ENCODE results near the gene GNAL. TPM values are rescaled to one million over a fixed set of nuclear protein-coding genes. Genes with fewer than 3 reads are reported as not detected.

The GNAL gene
- total RNA-seq, 2 donors from 2014 or later = 4.2 to 14.3 TPM

- H3K4me3 ChIP-seq = no peak overlapping the region
- no peaks in the 10 kb centered on the region for H3K36me3 ChIP-seq
- H3K4me1 ChIP-seq (replicated peaks) = no peaks in the 10 kb centered on the region
- H3K27ac ChIP-seq = no peak overlapping the region
- no peaks in the 10 kb centered on the region for H3K27me3 ChIP-seq (replicated peaks; ENCODE audit: insufficient read depth)
- TF ChIP-seq CTCF (IDR thresholded peaks at IDR 0.05) (no peak), POLR2A (IDR thresholded peaks at IDR 0.05) (no peak), POLR2AphosphoS5 (IDR thresholded peaks at IDR 0.05) (no peak)
- DNase-seq (ENCODE audit: low spot score) = no peak
- WGBS = 66% methylated on average over 6 of the region's 6 CpGs
- intact Hi-C loops (cut with DNase I) = no loop called here
- no peaks in the 10 kb centered on the region for H3K9me3 ChIP-seq
These were observed 139.8 kb downstream of the GNAL start for GRCh38 chr18:11828786-11829432.

GRCh38 chr18:11830585-11830984 is 141.5 kb downstream of the GNAL start:
- H3K4me1 ChIP-seq (replicated peaks) = no peaks in the 10 kb centered on the region
- intact Hi-C loops (cut with DNase I) = no loop called here
- no peak for TF ChIP-seq POLR2A (IDR thresholded peaks at IDR 0.05)
- H3K36me3 ChIP-seq = no peaks in the 10 kb centered on the region
- no peaks in the 10 kb centered on the region for H3K27me3 ChIP-seq (replicated peaks; ENCODE audit: insufficient read depth)
- WGBS = over 99% methylated on average over 4 of the region's 4 CpGs
- no peaks in the 10 kb centered on the region for H3K9me3 ChIP-seq
- DNase-seq (ENCODE audit: low spot score) = no peak
- H3K27ac ChIP-seq = no peak overlapping the region
- no peak overlapping the region for H3K4me3 ChIP-seq

- 95% methylated on average over 3 of the region's 3 CpGs for WGBS
- no peak for TF ChIP-seq POLR2AphosphoS5 (IDR thresholded peaks at IDR 0.05)
- H3K4me3 ChIP-seq = no peak overlapping the region
- H3K4me1 ChIP-seq (replicated peaks) = no peaks in the 10 kb centered on the region
- intact Hi-C loops (cut with DNase I) = no loop called here
- no peak for DNase-seq (ENCODE audit: low spot score)
- no peaks in the 10 kb centered on the region for H3K36me3 ChIP-seq
- no peak overlapping the region for H3K27ac ChIP-seq
- H3K9me3 ChIP-seq = no peaks in the 10 kb centered on the region
- no peaks in the 10 kb centered on the region for H3K27me3 ChIP-seq (replicated peaks; ENCODE audit: insufficient read depth)
These were observed 142.9 kb downstream of the GNAL start for GRCh38 chr18:11831921-11832320.

GRCh38 chr18:11834772-11835171 is 145.7 kb downstream of the GNAL start:
- TF ChIP-seq POLR2A (IDR thresholded peaks at IDR 0.05) (no peak), CTCF (IDR thresholded peaks at IDR 0.05) (no peak)
- no peak for DNase-seq (ENCODE audit: low spot score)
- no peaks in the 10 kb centered on the region for H3K36me3 ChIP-seq
- intact Hi-C loops (cut with DNase I) = no loop called here
- 73% methylated on average over 5 of the region's 5 CpGs for WGBS
- H3K27ac ChIP-seq = no peak overlapping the region
- no peak overlapping the region for H3K4me3 ChIP-seq
- H3K27me3 ChIP-seq (replicated peaks; ENCODE audit: insufficient read depth) = no peaks in the 10 kb centered on the region
- H3K4me1 ChIP-seq (replicated peaks) = no peaks in the 10 kb centered on the region
- no peaks in the 10 kb centered on the region for H3K9me3 ChIP-seq

- no peak for DNase-seq (ENCODE audit: low spot score)
- Histone ChIP-seq H3K27me3 (replicated peaks; ENCODE audit: insufficient read depth) (no peaks in the 10 kb centered on the region), H3K36me3 (no peaks in the 10 kb centered on the region), H3K27ac (no peak overlapping the region), H3K9me3 (no peaks in the 10 kb centered on the region), H3K4me3 (no peak overlapping the region), H3K4me1 (replicated peaks) (no peaks in the 10 kb centered on the region)
- no peak for TF ChIP-seq POLR2AphosphoS5 (IDR thresholded peaks at IDR 0.05)
- intact Hi-C loops (cut with DNase I) = no loop called here
- 86% methylated on average over 6 of the region's 6 CpGs for WGBS
These were observed 150.5 kb downstream of the GNAL start for GRCh38 chr18:11839556-11839955.

- intact Hi-C loops (cut with DNase I) = no loop called here
- H3K27ac ChIP-seq = no peak overlapping the region
- 47% methylated on average over 6 of the region's 6 CpGs for WGBS
- H3K27me3 ChIP-seq (replicated peaks; ENCODE audit: insufficient read depth) = no peaks in the 10 kb centered on the region
- H3K4me1 ChIP-seq (replicated peaks) = no peaks in the 10 kb centered on the region
- no peak for TF ChIP-seq POLR2AphosphoS5 (IDR thresholded peaks at IDR 0.05)
- no peak for TF ChIP-seq CTCF (IDR thresholded peaks at IDR 0.05)
- no peak for TF ChIP-seq POLR2A (IDR thresholded peaks at IDR 0.05)
- H3K36me3 ChIP-seq = no peaks in the 10 kb centered on the region
- DNase-seq (ENCODE audit: low spot score) = no peak
- H3K4me3 ChIP-seq = no peak overlapping the region
- no peaks in the 10 kb centered on the region for H3K9me3 ChIP-seq
These were observed 151.4 kb downstream of the GNAL start for GRCh38 chr18:11840493-11840892.
